C4-2B (cell line): Measurements from ENCODE around the gene SMAP2.

Source experiments
- CTCF ChIP-seq: fragments of 450-650 bp; conservative IDR thresholded peaks from 2 replicates; pipeline ENCODE4 v1.5.1; 2017; ENCODE audit warnings: mild to moderate bottlenecking
- ZFX ChIP-seq: fragments of 450-650 bp; IDR thresholded peaks from 2 replicates; pipeline ENCODE4 v1.6.1; 2017

DNA sequence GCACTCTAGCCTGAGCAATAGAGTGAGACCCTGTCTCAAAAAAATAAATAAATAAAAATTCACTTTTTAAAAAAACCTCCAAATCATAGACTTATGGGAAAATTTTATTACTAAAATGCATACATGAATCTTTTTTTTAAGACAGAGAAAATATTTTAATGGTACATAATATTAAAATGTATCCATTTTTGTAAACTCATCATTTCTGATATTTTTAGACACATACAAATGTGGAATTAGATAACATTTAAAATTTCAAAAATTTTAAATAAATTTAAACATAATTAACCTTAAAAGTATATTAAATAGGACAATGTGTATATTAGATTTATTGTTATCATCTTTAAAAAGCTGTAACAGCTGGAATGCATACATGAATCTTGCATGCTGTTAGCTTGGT lies 33.9 kb downstream of the SMAP2 start:
- no peak for TF ChIP-seq CTCF
- no peak for TF ChIP-seq ZFX
